ENCODE data around the gene KRT33B.
"Not testable (repeated sequence)": the region's sequence is repeated elsewhere in the genome, so short reads cannot be mapped to it uniquely, and the experiment has no call there.

KRT33B gene

DNA sequence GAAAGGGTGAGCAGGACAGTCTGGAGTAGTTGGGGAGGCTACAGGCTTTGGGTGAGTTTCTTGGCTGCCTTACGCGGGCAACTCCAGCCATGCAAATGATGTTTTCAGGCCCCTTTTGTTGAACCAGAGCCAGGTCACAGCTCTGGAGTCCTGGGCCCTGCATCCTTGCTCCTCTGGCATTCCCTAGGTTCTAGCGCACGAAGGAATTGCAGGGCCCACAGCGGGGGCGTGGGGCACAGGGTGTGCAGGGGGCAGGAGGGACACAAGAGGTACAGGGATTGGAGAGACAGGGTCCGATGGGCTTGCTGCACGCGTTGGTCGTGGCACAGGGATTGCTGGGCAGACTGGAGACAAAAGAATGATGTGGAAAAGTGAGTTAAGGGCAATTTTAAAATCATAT is 24.2 kb upstream of the KRT33B start:
- no peaks in the 10 kb centered on the region for H3K4me1 ChIP-seq (ENCODE audit: control insufficient read depth, insufficient read depth, low read length, poor library complexity, severe bottlenecking)
- H3K36me3 ChIP-seq (ENCODE audit: control insufficient read depth, insufficient read depth, low read length), result no peaks in the 10 kb centered on the region
- H3K4me3 ChIP-seq (ENCODE audit: extremely low read depth, insufficient read depth, low read length, poor library complexity, severe bottlenecking), result no peak overlapping the region
- WGBS, 2 experiments (ENCODE audit: insufficient coverage in 2 of 2), result 95 to 98% methylated on average over 10 of the region's 10 CpGs
- H3K9me3 ChIP-seq (ENCODE audit: control insufficient read depth, low read length), result no peaks in the 10 kb centered on the region
- no peak overlapping the region for H3K27ac ChIP-seq (ENCODE audit: low read depth, low read length, severe bottlenecking)

GRCh38 chr17:41393294-41393693 is 23.7 kb upstream of the KRT33B start:
- 91 to 96% methylated on average over 3 to 4 of the region's 5 CpGs for WGBS, 2 experiments (ENCODE audit: insufficient coverage in 2 of 2)

DNA sequence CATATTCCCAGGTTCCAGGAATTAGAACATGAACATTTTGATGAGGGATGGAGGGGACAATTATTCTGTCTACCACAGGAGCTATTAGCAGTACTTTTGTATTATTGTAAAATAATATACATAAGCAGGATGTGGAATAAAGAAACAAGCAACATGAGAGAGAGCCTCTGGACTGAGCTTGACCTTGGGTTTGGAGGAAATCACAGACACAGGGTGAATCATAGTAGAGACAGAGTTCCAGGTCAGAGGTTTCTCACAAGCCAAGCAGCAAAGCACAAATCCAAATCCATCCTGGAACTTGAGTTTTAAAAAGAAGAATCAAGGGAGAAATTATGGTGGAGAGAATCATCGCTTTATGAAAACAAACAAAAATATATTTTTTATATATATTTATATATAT is 22.7 kb upstream of the KRT33B start:
- WGBS, 2 experiments (ENCODE audit: insufficient coverage in 2 of 2), result no CpG with 5 or more reads among the region's 1 CpG
- no peaks in the 10 kb centered on the region for H3K36me3 ChIP-seq (ENCODE audit: control insufficient read depth, insufficient read depth, low read length)
- no peaks in the 10 kb centered on the region for H3K4me1 ChIP-seq (ENCODE audit: control insufficient read depth, insufficient read depth, low read length, poor library complexity, severe bottlenecking)
- no peaks in the 10 kb centered on the region for H3K9me3 ChIP-seq (ENCODE audit: control insufficient read depth, low read length)
- no peak overlapping the region for H3K4me3 ChIP-seq (ENCODE audit: extremely low read depth, insufficient read depth, low read length, poor library complexity, severe bottlenecking)
- H3K27ac ChIP-seq (ENCODE audit: low read depth, low read length, severe bottlenecking), result no peak overlapping the region

More at GRCh38 chr17:41393294-41393693, 23.7 kb upstream of the KRT33B start:
- no peak overlapping the region for H3K27ac ChIP-seq (ENCODE audit: low read depth, low read length, severe bottlenecking)
- H3K9me3 ChIP-seq (ENCODE audit: control insufficient read depth, low read length), result no peaks in the 10 kb centered on the region
- no peaks in the 10 kb centered on the region for H3K4me1 ChIP-seq (ENCODE audit: control insufficient read depth, insufficient read depth, low read length, poor library complexity, severe bottlenecking)
- no peaks in the 10 kb centered on the region for H3K36me3 ChIP-seq (ENCODE audit: control insufficient read depth, insufficient read depth, low read length)
- H3K4me3 ChIP-seq (ENCODE audit: extremely low read depth, insufficient read depth, low read length, poor library complexity, severe bottlenecking), result no peak overlapping the region

- Histone ChIP-seq H3K4me3 (ENCODE audit: extremely low read depth, insufficient read depth, low read length, poor library complexity, severe bottlenecking) (no peak overlapping the region), H3K27ac (ENCODE audit: low read depth, low read length, severe bottlenecking) (no peak overlapping the region), H3K36me3 (ENCODE audit: control insufficient read depth, insufficient read depth, low read length) (no peaks in the 10 kb centered on the region), H3K9me3 (ENCODE audit: control insufficient read depth, low read length) (no peaks in the 10 kb centered on the region), H3K4me1 (ENCODE audit: control insufficient read depth, insufficient read depth, low read length, poor library complexity, severe bottlenecking) (no peaks in the 10 kb centered on the region)
- 100% methylated on average over 1 of the region's 2 CpGs; no CpG with 5 or more reads in 1 of the 2 experiments for WGBS, 2 experiments (ENCODE audit: insufficient coverage in 2 of 2)
Measured at GRCh38 chr17:41391535-41391934, 21.9 kb upstream of the KRT33B start.

DNA sequence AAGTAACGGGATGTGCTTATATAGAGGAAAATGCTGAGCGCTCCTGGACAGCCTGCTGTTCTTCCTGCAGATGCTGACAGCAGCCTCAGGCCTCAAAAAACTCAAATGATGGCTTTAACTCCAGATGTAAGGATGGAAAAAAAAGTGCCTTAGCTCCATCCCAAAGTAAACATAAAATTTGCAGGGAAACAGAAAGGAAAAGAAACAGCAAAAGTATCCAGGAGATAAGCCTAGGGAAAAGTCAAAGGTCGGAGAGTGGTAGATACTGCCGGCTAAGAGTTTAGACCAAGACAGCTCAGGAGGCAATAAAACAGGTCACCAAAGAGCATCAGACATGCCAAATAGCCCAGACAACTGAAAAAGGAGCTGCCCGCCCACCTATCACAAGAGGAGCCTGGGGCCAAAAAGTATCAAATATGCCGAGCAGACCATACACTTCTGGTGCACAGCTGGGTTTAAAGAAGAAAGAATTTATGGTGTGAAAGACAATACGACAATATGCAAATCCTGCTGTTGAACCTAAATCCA is 20.9 kb upstream of the KRT33B start:
- H3K4me1 ChIP-seq (ENCODE audit: control insufficient read depth, insufficient read depth, low read length, poor library complexity, severe bottlenecking), result no peaks in the 10 kb centered on the region
- 92 to 94% methylated on average over 4 to 5 of the region's 7 CpGs for WGBS, 2 experiments (ENCODE audit: insufficient coverage in 2 of 2)
- H3K27ac ChIP-seq (ENCODE audit: low read depth, low read length, severe bottlenecking), result no peak overlapping the region
- H3K36me3 ChIP-seq (ENCODE audit: control insufficient read depth, insufficient read depth, low read length), result no peaks in the 10 kb centered on the region
- H3K9me3 ChIP-seq (ENCODE audit: control insufficient read depth, low read length), result no peaks in the 10 kb centered on the region
- H3K4me3 ChIP-seq (ENCODE audit: extremely low read depth, insufficient read depth, low read length, poor library complexity, severe bottlenecking), result no peak overlapping the region

- WGBS, 2 experiments (ENCODE audit: insufficient coverage in 2 of 2), result 70 to 100% methylated on average over 1 to 4 of the region's 4 CpGs
- Histone ChIP-seq H3K27ac (ENCODE audit: low read depth, low read length, severe bottlenecking) (no peak overlapping the region), H3K36me3 (ENCODE audit: control insufficient read depth, insufficient read depth, low read length) (no peaks in the 10 kb centered on the region), H3K9me3 (ENCODE audit: control insufficient read depth, low read length) (no peaks in the 10 kb centered on the region), H3K4me1 (ENCODE audit: control insufficient read depth, insufficient read depth, low read length, poor library complexity, severe bottlenecking) (no peaks in the 10 kb centered on the region), H3K4me3 (ENCODE audit: extremely low read depth, insufficient read depth, low read length, poor library complexity, severe bottlenecking) (no peak overlapping the region)
Measured at GRCh38 chr17:41387670-41388069, 18.1 kb upstream of the KRT33B start.

GRCh38 chr17:41386227-41386626 is 16.6 kb upstream of the KRT33B start:
- H3K36me3 ChIP-seq (ENCODE audit: control insufficient read depth, insufficient read depth, low read length), result no peaks in the 10 kb centered on the region
- H3K27ac ChIP-seq (ENCODE audit: low read depth, low read length, severe bottlenecking), result no peak overlapping the region
- H3K9me3 ChIP-seq (ENCODE audit: control insufficient read depth, low read length), result no peaks in the 10 kb centered on the region
- no peak overlapping the region for H3K4me3 ChIP-seq (ENCODE audit: extremely low read depth, insufficient read depth, low read length, poor library complexity, severe bottlenecking)
- no CpG with 5 or more reads among the region's 1 CpG for WGBS, 2 experiments (ENCODE audit: insufficient coverage in 2 of 2)
- no peaks in the 10 kb centered on the region for H3K4me1 ChIP-seq (ENCODE audit: control insufficient read depth, insufficient read depth, low read length, poor library complexity, severe bottlenecking)

DNA sequence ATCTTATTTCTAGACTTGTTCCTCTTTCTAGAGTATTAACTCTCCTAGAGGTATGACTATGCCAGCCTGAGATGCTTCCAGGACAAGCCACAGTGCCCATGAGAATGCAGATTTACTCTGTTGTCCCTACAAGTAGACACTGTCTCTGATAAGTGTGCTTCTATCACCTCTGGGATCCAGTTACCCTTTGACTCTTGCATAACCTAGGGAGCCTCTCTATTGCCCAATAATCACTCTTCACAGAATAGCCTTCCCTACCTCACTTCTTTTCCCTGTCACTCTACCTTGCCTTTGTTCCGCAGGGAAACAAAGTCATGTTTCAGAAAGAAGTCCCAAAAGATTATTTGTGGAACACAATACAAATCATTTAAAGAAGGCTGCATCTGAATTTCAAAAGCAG is 14.1 kb upstream of the KRT33B start:
- WGBS, 2 experiments (ENCODE audit: insufficient coverage in 2 of 2), result 100% methylated on average over 1 of the region's 1 CpG; no CpG with 5 or more reads in 1 of the 2 experiments
- Histone ChIP-seq H3K4me1 (ENCODE audit: control insufficient read depth, insufficient read depth, low read length, poor library complexity, severe bottlenecking) (no peaks in the 10 kb centered on the region), H3K27ac (ENCODE audit: low read depth, low read length, severe bottlenecking) (no peak overlapping the region), H3K4me3 (ENCODE audit: extremely low read depth, insufficient read depth, low read length, poor library complexity, severe bottlenecking) (no peak overlapping the region), H3K9me3 (ENCODE audit: control insufficient read depth, low read length) (no peaks in the 10 kb centered on the region), H3K36me3 (ENCODE audit: control insufficient read depth, insufficient read depth, low read length) (no peaks in the 10 kb centered on the region)

- Histone ChIP-seq H3K4me1 (ENCODE audit: control insufficient read depth, insufficient read depth, low read length, poor library complexity, severe bottlenecking) (peaks cover 5% of the 10 kb centered on the region), H3K36me3 (ENCODE audit: control insufficient read depth, insufficient read depth, low read length) (no peaks in the 10 kb centered on the region), H3K9me3 (ENCODE audit: control insufficient read depth, low read length) (no peaks in the 10 kb centered on the region), H3K4me3 (ENCODE audit: extremely low read depth, insufficient read depth, low read length, poor library complexity, severe bottlenecking) (no peak overlapping the region), H3K27ac (ENCODE audit: low read depth, low read length, severe bottlenecking) (no peak overlapping the region)
- 89 to 100% methylated on average over 1 of the region's 1 CpG for WGBS, 2 experiments (ENCODE audit: insufficient coverage in 2 of 2)
Measured at GRCh38 chr17:41382394-41382793, 12.8 kb upstream of the KRT33B start.

DNA sequence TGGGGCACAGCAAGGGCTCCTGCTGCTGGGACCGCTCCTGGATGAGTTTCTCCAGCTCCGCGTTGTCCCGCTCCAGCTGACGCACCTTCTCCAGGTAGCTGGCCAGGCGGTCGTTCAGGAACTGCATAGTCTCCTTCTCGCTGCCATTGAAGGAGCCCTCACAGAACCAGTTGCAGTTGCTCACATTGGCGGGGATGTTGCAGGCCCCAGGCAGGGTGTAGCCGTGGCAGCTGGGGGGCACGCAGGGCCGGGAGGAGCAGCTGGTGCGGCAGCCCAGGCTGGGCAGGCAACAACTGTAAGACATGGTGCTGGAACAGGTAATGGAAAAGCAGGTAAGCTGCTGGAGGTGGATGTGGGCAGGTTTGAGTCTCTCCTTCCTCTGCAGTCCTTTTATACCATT is 12.3 kb upstream of the KRT33B start, which contains the start of gene KRT34:
KRT34 (minus strand) TSS at position 364 of the 400 bp plus-strand sequence; CDS start at position 304, 60 bp downstream.
- not testable (repeated sequence) for H3K36me3 ChIP-seq (ENCODE audit: control insufficient read depth, insufficient read depth, low read length); H3K9me3 ChIP-seq (ENCODE audit: control insufficient read depth, low read length); H3K4me3 ChIP-seq (ENCODE audit: extremely low read depth, insufficient read depth, low read length, poor library complexity, severe bottlenecking); H3K4me1 ChIP-seq (ENCODE audit: control insufficient read depth, insufficient read depth, low read length, poor library complexity, severe bottlenecking); H3K27ac ChIP-seq (ENCODE audit: low read depth, low read length, severe bottlenecking)
- WGBS, 2 experiments (ENCODE audit: insufficient coverage in 2 of 2), result 88 to 98% methylated on average over 6 to 9 of the region's 13 CpGs

DNA sequence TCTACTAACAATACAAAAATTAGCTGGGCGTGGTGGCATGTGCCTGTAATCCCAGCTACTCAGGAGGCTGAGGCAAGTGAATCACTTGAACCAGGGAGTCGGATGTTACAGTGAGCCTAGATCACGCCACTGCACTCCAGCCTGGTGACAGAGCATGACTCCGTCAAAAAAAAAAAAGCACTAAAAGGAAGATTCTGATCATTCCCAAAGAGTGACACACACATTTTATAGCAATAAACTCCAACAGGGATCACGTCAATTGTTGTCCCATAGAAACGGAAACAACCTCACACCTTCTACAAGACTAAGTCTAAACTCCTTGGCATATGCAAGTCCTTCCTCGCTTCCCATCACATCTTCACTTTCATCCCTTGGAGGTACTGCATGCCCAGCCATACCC is 10.5 kb upstream of the KRT33B start:
- H3K4me3 ChIP-seq (ENCODE audit: extremely low read depth, insufficient read depth, low read length, poor library complexity, severe bottlenecking); H3K36me3 ChIP-seq (ENCODE audit: control insufficient read depth, insufficient read depth, low read length); H3K4me1 ChIP-seq (ENCODE audit: control insufficient read depth, insufficient read depth, low read length, poor library complexity, severe bottlenecking); H3K27ac ChIP-seq (ENCODE audit: low read depth, low read length, severe bottlenecking); H3K9me3 ChIP-seq (ENCODE audit: control insufficient read depth, low read length): not testable (repeated sequence)
- WGBS, 2 experiments (ENCODE audit: insufficient coverage in 2 of 2), result 91 to 92% methylated on average over 7 of the region's 7 CpGs
